T-cell (primary cell): Measurements from ENCODE around the gene LAMC3. TPM values are rescaled to one million over a fixed set of nuclear protein-coding genes. Genes with fewer than 3 reads are reported as not detected.

Source experiments
- ATAC-seq, 4 experiments: fragments of 200-7000 bp in 3 of 4; fragments of 150-1000 bp in 1 of 4; cut with Tn5 transposase; replicated peaks in 1 of 4; 1 replicate in 3 of 4; 2 replicates in 1 of 4; pipeline ENCODE4 v1.10.0; 2021; ENCODE audit warnings: moderate library complexity in 3 of 4, mild to moderate bottlenecking in 2 of 4, moderate number of reproducible peaks in 1 of 4
- CTCF ChIA-PET, 2 donors: fragments of 300-600 bp; sonication (Branson Sonifier 250); formaldehyde crosslinking; loops; one replicate each; lab custom pipeline; 2022; ENCODE audit warnings: antibody characterized with exemption in 2 of 2; lab: Charles Lee
- POLR2A ChIA-PET, 2 donors: fragments of 300-600 bp; sonication (Branson Sonifier 250); formaldehyde crosslinking; loops; one replicate each; lab custom pipeline; 2022; ENCODE audit warnings: antibody characterized with exemption in 2 of 2; lab: Charles Lee
- DNase-seq, 35 experiments: peaks; one replicate each; pipeline versions ENCODE4 v3.0.0 to v3.0.0-alpha.2; 2013 to 2023
- H3K27ac ChIP-seq: one replicate; pipeline ENCODE4 v1.5.1; 2013; ENCODE audit warnings: low read length
- H3K27me3 ChIP-seq, 2 experiments: replicated peaks in 1 of 2; 1 replicate in 1 of 2; 2 replicates in 1 of 2; pipeline versions ENCODE4 v1.6.1 to v1.7.0; 2013; ENCODE audit warnings: low read length in 1 of 2, mixed read lengths in 1 of 2; ENCODE audit not compliant: control insufficient read depth in 2 of 2, insufficient read depth in 2 of 2; ENCODE audit errors: extremely low read depth in 1 of 2
- H3K36me3 ChIP-seq, 2 donors: 1 replicate in 1 of 2; 2 replicates in 1 of 2; pipeline versions ENCODE4 v1.6.1 to v1.7.0; 2013; ENCODE audit warnings: low read length in 1 of 2; ENCODE audit not compliant: control insufficient read depth in 2 of 2, insufficient read depth in 1 of 2; ENCODE audit errors: extremely low read depth in 1 of 2
- H3K4me1 ChIP-seq, 2 experiments: 1 replicate in 1 of 2; 2 replicates in 1 of 2; pipeline versions ENCODE4 v1.6.1 to v1.7.0; 2013; ENCODE audit warnings: low read length in 2 of 2, mixed read lengths in 1 of 2; ENCODE audit not compliant: insufficient read depth in 2 of 2, control insufficient read depth in 1 of 2; ENCODE audit errors: extremely low read depth in 1 of 2
- H3K4me3 ChIP-seq, 2 donors: 1 replicate in 1 of 2; 2 replicates in 1 of 2; pipeline versions ENCODE4 v1.5.1 to v1.7.0; 2013; ENCODE audit warnings: mild to moderate bottlenecking in 2 of 2, low read length in 1 of 2, moderate library complexity in 1 of 2; ENCODE audit not compliant: control insufficient read depth in 1 of 2; ENCODE audit errors: extremely low read depth in 1 of 2
- H3K9me3 ChIP-seq: 2 replicates; pipeline ENCODE4 v1.7.0; 2013
- H3K27ac Mint-ChIP-seq, 2 donors: one replicate each; pipeline ENCODE4 v1.8.0; 2020 to 2021; ENCODE audit warnings: mild to moderate bottlenecking in 2 of 2, mixed read lengths in 2 of 2
- H3K27me3 Mint-ChIP-seq, 2 donors: one replicate each; pipeline ENCODE4 v1.8.0; 2021 to 2022; ENCODE audit warnings: mixed read lengths in 2 of 2
- H3K36me3 Mint-ChIP-seq: one replicate; pipeline ENCODE4 v1.8.0; 2021; ENCODE audit warnings: mixed read lengths
- H3K4me1 Mint-ChIP-seq, 3 donors: one replicate each; pipeline ENCODE4 v1.8.0; 2020 to 2022; ENCODE audit warnings: mixed read lengths in 3 of 3, mild to moderate bottlenecking in 1 of 3
- H3K4me3 Mint-ChIP-seq, 3 donors: one replicate each; pipeline ENCODE4 v1.8.0; 2020 to 2022; ENCODE audit warnings: mild to moderate bottlenecking in 3 of 3, mixed read lengths in 3 of 3, moderate library complexity in 3 of 3
- H3K9me3 Mint-ChIP-seq, 3 donors: one replicate each; pipeline ENCODE4 v1.8.0; 2020 to 2022; ENCODE audit warnings: mixed read lengths in 3 of 3
- WGBS: methylation state at CpG from one replicate; pipeline ENCODE4 v1.1.5; 2013; ENCODE audit warnings: missing lambda C conversion rate; ENCODE audit not compliant: insufficient coverage; 5-methylcytosine and 5-hydroxymethylcytosine counted together
- total RNA-seq, 35 experiments: library from RNA in 6 of 35; stranded (reverse) in 6 of 35; fragments of 120-200 nt in 1 of 35; gene quantifications; one replicate each; pipeline versions ENCODE4 v1.2.1 to v1.2.4 and lab custom pipeline; 2013 to 2026

Gene LAMC3
- total RNA-seq = 1 to 10 TPM in 3 of 5 donors, under 1 TPM in 2; 0.35 to 3.7 (median 1.8) TPM
- 0.79 TPM for total RNA-seq (2013)
- total RNA-seq (lab: John Stamatoyannopoulos, UW) = 0.06 to 8.3 (median 2.1) reads per million in 29 experiments

DNA sequence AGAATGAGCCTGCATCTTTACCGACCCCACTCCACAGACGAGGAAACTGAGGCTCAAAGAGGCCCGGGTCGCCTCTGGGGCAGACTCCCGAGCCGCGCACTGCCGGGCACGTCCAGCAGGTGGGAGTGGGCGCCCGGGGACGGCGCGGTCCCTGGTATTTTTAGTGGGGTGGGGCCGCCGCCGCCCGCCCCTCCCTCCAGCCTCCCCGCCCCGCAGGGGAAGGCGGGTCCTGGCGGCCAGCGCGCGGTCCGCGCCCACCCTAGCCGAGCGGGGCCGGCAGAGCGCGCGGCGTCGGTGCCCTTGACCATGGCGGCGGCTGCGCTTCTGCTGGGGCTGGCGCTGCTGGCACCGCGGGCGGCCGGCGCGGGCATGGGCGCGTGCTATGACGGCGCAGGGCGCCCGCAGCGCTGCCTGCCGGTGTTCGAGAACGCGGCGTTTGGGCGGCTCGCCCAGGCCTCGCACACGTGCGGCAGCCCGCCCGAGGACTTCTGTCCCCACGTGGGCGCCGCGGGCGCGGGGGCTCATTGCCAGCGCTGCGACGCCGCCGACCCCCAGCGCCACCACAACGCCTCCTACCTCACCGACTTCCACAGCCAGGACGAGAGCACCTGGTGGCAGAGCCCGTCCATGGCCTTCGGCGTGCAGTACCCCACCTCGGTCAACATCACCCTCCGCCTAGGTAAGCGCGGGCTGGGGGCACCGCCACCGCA is at the start of gene LAMC3:
LAMC3 (plus strand) TSS at position 266 of the 710 bp plus-strand sequence; CDS start at position 307, 41 bp downstream.
- H3K27me3 Mint-ChIP-seq = peaks cover 26 to 45% of the 10 kb centered on the region in 2 donors

DNA sequence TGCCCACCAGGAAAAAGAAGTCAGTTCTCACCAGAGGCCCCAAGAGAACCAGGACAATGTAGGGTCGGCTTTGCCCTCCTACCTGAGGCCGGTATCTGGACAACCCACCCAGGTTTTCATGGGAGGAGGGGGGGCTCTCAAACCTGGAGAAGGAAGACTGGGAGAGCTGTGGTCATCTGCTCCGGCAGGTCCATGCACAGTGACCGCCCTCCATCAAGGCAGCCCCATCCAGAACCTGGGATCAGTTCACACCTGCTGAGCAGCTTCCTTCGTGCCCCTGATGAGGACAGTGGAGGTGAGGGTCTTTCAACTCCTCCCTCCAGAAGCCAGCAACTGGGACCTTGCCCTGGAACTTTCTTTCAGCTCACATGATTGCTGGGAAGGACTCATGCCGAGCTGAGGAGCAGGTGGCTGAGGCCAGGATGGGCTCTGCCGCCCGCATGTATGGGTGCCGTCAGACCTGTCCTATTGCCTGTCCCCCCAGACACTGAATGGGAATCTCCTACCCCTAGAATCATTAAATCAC is 49.1 kb upstream of the LAMC3 start:
- Mint-ChIP-seq H3K9me3 (peaks cover 0 to 5% (median 0%) of the 10 kb centered on the region in 3 donors), H3K4me1 (no peaks in the 10 kb centered on the region), H3K27me3 (peaks cover 0 to 6% of the 10 kb centered on the region in 2 donors), H3K36me3 (no peaks in the 10 kb centered on the region), H3K4me3 (no peak overlapping the region), H3K27ac (no peak overlapping the region)
- ChIA-PET CTCF (no interaction called here), POLR2A (no interaction called here)
- no peaks in the 10 kb centered on the region for H3K9me3 ChIP-seq
- H3K36me3 ChIP-seq = no peaks in the 10 kb centered on the region
- 76% methylated on average over 2 of the region's 9 CpGs for WGBS
- H3K4me3 ChIP-seq = no peak overlapping the region
- H3K27ac ChIP-seq = no peak overlapping the region
- H3K27me3 ChIP-seq = peaks cover 0 to 37% of the 10 kb centered on the region in 2 experiments
- H3K4me1 ChIP-seq = no peaks in the 10 kb centered on the region
- ATAC-seq (no peak), DNase-seq (no peak)

More for the DNA sequence above, at the start of gene LAMC3:
- Mint-ChIP-seq H3K36me3 (no peaks in the 10 kb centered on the region), H3K9me3 (no peaks in the 10 kb centered on the region), H3K4me3 (peak within 1 kb of the TSS in 2 of 3 donors; percentile 13 to 31), H3K4me1 (peaks cover 0 to 3% (median 3%) of the 10 kb centered on the region in 3 donors), H3K27ac (no peak within 1 kb of the TSS)
- CTCF ChIA-PET = no interaction called here
- DNase-seq = no peak
- H3K4me1 ChIP-seq = no peaks in the 10 kb centered on the region
- H3K27ac ChIP-seq = no peak within 1 kb of the TSS
- no peaks in the 10 kb centered on the region for H3K36me3 ChIP-seq
- WGBS = 7% methylated on average over 79 of the region's 88 CpGs
- POLR2A ChIA-PET = no interaction called here
- ATAC-seq = no peak
- peak within 1 kb of the TSS in 1 of 2 donors; percentile 23 for H3K4me3 ChIP-seq
- peaks cover 5 to 60% of the 10 kb centered on the region in 2 experiments for H3K27me3 ChIP-seq
- H3K9me3 ChIP-seq = no peaks in the 10 kb centered on the region

DNA sequence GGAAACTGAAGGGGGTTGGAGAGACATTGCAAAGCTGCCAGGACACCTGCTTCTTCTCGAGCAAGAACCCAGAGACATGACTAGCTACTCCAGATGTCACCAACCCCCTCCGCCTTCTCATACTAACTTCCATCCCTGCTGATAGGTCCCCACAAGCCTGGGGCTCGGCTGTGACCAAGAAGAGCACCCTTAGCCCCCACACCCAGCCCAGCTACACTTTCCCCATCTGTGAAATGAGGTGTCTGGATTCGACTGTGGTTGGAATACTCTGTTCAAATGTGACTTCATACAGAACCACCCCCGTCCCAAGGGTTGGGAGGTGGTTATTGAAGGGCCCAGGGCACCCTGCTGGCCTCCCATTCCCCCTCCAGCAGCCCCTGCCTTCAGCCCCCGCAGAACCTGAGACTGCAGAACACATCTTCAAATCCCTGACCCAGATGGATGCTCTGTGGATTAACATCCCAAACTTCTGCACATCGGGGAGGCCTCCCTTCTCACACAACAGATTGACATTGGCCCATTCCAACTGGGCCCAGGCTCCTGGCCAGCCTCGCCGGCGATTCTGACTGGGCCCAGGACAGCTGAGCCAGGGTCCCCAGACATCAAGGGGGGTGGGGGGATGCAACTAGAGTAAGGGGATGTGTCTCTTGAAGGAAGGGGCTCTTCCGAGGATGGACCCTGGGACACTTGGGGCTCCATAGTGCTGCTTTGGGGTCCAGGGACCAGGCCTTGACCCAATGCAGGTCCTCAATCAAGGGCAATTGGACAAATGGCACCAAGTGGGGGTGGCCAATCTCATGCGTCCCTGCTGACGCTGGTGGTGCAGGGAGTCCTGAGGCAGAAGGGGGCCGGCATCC is 48.2 kb upstream of the LAMC3 start:
- ATAC-seq (no peak), DNase-seq (no peak)
- Histone ChIP-seq H3K27ac (no peak overlapping the region), H3K4me3 (no peak overlapping the region), H3K4me1 (no peaks in the 10 kb centered on the region), H3K9me3 (no peaks in the 10 kb centered on the region), H3K36me3 (no peaks in the 10 kb centered on the region), H3K27me3 (peaks cover 0 to 33% of the 10 kb centered on the region in 2 experiments)
- Mint-ChIP-seq H3K9me3 (peaks cover 0 to 5% (median 0%) of the 10 kb centered on the region in 3 donors), H3K27ac (no peak overlapping the region), H3K27me3 (peaks cover 0 to 6% of the 10 kb centered on the region in 2 donors), H3K4me3 (no peak overlapping the region), H3K4me1 (no peaks in the 10 kb centered on the region), H3K36me3 (no peaks in the 10 kb centered on the region)
- ChIA-PET CTCF (no interaction called here), POLR2A (no interaction called here)
- 76% methylated on average over 8 of the region's 14 CpGs for WGBS

DNA sequence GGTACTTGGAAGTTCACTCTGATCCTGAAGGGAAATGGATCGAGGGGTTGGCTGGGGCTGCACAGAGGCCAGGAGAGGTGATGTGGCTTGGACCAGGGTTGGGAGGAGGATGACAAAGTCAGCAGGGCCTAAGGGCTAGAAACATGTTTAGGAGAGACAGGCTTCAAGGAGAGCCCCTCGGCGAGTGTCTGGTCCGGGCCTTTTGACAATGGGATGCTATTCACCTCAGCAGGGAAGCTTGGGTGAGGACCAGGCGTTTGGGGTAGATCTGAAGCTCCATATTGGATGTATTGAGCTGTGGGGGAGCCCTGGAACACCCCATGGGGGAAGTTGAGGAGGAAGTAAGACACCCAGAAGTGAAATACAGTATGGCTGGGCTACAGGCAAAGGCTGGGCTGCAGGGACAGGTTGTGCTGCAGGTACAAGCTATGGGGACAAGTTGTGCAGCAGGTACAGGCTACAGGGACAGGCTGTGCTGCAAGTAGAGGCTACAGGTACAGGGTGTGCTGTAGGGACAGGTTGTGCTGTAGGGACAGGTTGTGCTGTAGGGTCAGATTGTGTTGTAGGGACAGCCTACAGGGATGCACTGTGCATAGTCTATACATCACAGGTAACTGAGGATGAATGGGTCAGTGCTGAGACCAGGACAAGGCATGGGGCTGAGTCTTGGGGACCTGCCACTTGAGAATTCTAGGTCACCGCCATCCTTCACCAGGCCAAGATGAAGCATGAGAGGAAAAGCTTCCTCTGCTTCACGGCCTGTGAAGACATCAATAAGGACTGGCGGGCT is 47.3 kb upstream of the LAMC3 start:
- Histone ChIP-seq H3K4me1 (no peaks in the 10 kb centered on the region), H3K27me3 (peaks cover 0 to 24% of the 10 kb centered on the region in 2 experiments), H3K9me3 (no peaks in the 10 kb centered on the region), H3K36me3 (no peaks in the 10 kb centered on the region), H3K4me3 (no peak overlapping the region), H3K27ac (no peak overlapping the region)
- ATAC-seq = no peak
- DNase-seq = no peak
- H3K27me3 Mint-ChIP-seq = peaks cover 0 to 4% of the 10 kb centered on the region in 2 donors
- WGBS = 82% methylated on average over 8 of the region's 8 CpGs
- H3K36me3 Mint-ChIP-seq = no peaks in the 10 kb centered on the region
- CTCF ChIA-PET = no interaction called here
- H3K4me1 Mint-ChIP-seq = no peaks in the 10 kb centered on the region
- POLR2A ChIA-PET = no interaction called here
- H3K4me3 Mint-ChIP-seq = no peak overlapping the region
- H3K27ac Mint-ChIP-seq = no peak overlapping the region
- H3K9me3 Mint-ChIP-seq = peaks cover 0 to 5% (median 0%) of the 10 kb centered on the region in 3 donors

DNA sequence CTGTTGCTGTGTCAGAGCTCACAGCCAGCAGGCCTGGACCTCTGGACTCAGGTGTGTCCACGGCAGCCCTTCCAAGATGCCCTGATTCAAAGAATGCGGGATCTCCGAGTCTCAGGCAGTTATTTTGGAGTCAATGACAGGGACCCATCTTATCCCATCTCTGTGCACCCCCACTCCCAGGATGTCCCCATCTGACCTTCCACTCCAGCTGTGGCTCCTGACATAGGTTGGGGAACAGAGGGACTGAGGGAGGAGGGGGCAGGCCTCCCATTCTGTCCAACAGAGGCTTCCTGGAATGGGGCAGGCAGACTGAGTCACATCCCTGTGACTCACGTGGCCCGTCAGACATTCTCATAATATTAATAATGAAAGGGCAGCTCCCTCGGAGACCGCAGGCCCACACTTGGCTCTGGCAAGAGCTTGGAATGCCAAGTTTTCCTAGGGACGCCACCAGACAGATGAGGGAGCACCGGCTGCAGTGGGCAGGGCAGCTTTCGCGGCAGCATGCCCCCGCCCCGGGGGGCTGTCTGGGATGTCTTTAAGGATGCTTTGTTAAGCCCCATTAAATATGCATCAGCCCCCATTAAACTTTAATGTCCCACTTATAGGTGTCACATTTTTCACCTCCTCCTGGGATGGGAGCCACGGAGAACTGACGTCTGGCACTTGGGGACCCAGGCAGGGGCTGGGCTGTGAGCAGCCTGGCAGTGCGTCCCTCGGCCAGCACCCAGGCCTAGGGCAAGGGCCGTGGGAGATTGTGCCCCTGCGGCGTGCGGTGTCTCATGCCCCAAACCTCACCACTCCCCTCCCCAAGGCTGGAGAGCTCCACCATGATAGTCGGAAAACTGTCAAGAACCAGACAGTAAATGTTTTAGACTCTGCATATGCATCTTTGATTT is 46.3 kb upstream of the LAMC3 start:
- Histone ChIP-seq H3K36me3 (no peaks in the 10 kb centered on the region), H3K9me3 (no peaks in the 10 kb centered on the region), H3K27me3 (peaks cover 0 to 15% of the 10 kb centered on the region in 2 experiments), H3K4me1 (no peaks in the 10 kb centered on the region), H3K27ac (no peak overlapping the region), H3K4me3 (no peak overlapping the region)
- no peaks in the 10 kb centered on the region for H3K36me3 Mint-ChIP-seq
- ChIA-PET POLR2A (no interaction called here), CTCF (no interaction called here)
- 74% methylated on average over 16 of the region's 22 CpGs for WGBS
- H3K27me3 Mint-ChIP-seq = peaks cover 0 to 4% of the 10 kb centered on the region in 2 donors
- peaks cover 0 to 5% (median 0%) of the 10 kb centered on the region in 3 donors for H3K9me3 Mint-ChIP-seq
- DNase-seq (no peak), ATAC-seq (no peak)
- H3K4me1 Mint-ChIP-seq = no peaks in the 10 kb centered on the region
- no peak overlapping the region for H3K4me3 Mint-ChIP-seq
- H3K27ac Mint-ChIP-seq = no peak overlapping the region
